Measurements from ENCODE around the gene CFAP53.

Gene CFAP53

GRCh38 chr18:50287441-50288347 lies 21.4 kb upstream of the CFAP53 start, which contains the start of gene CXXC1:
Gene CXXC1, minus strand, starts transcription at chr18:50287692. Its CDS starts 103 bp downstream, at chr18:50287589.
- DNase-seq = peak; percentile 100

GRCh38 chr18:50287028-50287440 lies 20.7 kb upstream of the CFAP53 start:
- no peak for DNase-seq

DNA sequence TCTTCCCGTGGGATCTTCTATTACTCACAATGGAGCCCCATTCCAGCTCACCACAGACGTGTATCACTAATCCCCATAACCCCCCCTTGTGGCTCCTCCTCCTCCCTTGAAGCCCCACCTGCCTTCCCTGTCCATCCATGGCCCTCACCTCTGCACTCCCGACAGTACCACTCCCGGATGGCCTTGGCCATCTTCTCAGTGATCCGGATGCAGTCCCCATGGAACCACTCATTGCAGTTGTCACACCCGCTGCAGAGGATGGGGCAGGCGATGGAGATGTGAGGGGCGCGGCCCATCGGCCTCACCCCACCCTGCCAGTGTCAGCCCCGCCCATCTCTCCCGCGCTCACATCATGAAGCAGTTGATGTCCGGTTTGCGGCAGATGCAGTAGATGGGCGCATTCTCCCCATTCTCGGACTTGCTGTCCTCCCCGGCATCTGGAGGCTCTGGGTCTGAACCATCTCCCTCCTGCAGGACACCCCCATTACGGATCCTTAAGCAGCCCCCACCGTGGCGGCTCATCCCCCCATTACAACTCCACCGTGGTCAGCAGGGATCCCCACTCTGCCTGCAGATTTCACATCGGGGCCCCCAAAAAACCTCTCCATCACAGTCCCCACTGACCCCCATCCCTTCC lies 20.2 kb upstream of the CFAP53 start:
- DNase-seq = peak; percentile 22

- DNase-seq = no peak
These were observed 19.5 kb upstream of the CFAP53 start for GRCh38 chr18:50285631-50286321.

DNA sequence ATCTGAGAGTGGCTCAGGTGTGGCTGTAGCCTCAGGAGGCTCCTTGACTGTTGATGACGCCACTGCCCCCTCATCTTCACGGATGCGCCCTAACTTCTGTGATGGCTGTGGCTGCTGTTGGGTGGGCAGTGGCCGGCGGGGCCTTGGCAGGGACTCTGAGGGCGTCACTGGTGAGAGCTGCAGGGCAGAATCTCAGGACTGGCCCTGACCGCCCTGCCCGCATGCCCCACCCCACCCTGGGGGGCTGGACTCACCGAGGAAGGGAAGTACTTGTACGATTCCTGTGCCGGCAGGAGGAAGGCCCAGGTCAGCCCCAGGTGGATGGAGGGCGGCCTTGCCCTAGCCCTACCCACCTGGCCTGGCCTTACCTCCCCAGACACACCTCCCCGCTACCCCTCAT lies 18.8 kb upstream of the CFAP53 start:
- no peak for DNase-seq

- no peak for DNase-seq
These were observed 18.1 kb upstream of the CFAP53 start for GRCh38 chr18:50284255-50284885.

GRCh38 chr18:50283469-50284209 lies 17.3 kb upstream of the CFAP53 start:
- no peak for DNase-seq

GRCh38 chr18:50282521-50283335 lies 16.4 kb upstream of the CFAP53 start:
- DNase-seq = no peak

GRCh38 chr18:50281972-50282520 lies 15.8 kb upstream of the CFAP53 start:
- DNase-seq = no peak

DNA sequence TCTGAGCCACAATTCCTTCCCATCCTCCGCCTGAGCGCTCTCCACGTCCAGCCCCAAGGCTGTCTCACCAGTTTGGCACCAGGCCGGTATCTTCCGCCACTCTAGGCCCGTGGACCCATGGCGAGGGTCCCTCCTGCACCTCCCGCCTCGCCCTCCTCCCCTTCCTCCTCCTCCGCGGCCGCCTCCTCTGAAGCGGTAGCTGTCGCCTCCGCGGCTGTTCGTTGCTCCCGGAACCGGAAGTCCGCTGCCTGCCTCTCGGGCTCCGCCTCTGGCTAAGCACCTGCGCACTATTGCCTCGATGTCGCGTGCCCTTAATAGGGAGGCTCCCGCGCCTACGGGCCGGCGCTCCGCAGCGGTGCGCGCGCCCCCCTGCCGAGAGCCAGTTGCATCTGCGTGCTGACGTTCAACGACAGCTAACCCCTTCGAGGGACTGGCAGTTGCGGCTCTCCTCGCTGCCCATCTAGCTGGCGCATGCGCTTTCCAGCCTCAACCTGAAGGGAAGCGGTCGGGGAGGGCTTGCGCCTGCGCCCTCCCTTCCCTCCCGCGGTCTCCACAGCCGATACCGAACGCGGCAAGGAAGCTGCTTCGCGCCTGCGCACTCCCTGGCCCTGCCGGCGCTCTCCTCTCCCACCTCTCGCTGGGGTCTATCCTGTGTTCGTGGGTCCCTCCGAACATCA lies 15.1 kb upstream of the CFAP53 start, which contains the start of gene MBD1:
TSS of gene MBD1 (minus strand) at position 229 of the 677 bp plus-strand sequence. CDS start 1,531 bp downstream, outside the sequence.
- DNase-seq = peak; percentile 98

- DNase-seq = no peak
These were observed 14.5 kb upstream of the CFAP53 start for GRCh38 chr18:50280707-50281294.

GRCh38 chr18:50279752-50280151 lies 13.5 kb upstream of the CFAP53 start:
- no peak for DNase-seq

DNA sequence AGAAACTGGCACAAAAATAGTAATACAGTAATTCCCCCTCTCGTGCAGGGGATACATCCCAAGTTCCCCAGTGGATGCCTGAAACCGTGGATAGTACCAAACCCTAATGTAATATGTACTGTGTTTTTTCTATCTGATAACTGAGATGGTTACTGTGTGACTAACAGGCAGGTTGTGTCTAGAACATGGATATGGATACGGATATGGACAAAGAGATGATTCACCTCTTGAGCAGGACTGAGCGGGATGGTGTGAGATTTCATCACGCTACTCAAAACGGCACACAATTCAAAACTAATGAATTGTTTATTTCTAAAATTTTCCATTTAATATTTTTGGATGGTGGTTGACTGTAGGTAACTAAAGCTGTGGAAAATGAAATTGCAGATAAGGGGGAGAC lies 11.6 kb upstream of the CFAP53 start:
- no peak for DNase-seq

GRCh38 chr18:50276452-50276851 lies 10.2 kb upstream of the CFAP53 start:
- DNase-seq = no peak

DNA sequence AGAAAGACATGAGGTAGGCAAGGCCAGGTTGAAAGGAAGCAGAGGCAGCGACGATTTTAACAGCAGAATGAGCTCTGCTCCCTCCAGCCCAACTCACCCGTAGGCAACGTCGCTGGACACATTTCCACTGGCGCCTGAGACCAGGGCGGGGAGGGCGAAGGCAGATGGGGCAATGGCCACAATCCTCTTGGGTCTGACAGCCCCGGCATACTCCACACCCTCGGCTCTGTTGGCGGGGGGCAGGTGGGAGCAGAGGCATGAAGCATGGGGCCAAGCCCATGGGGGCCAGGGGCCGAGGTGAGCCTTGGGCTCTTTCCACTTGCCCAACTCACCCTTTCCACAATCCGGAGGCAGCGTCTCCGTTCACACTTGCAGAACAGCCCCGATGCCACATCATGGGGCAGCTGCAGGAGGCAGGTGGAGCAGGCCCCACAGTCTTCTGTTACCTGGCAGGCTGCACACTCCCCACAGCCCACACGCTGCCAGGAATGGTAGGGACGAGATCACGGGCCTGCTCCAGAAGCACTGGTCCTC lies 9.3 kb upstream of the CFAP53 start:
- DNase-seq = no peak

- no peak for DNase-seq
These were observed 8.6 kb upstream of the CFAP53 start for GRCh38 chr18:50274941-50275340.

DNA sequence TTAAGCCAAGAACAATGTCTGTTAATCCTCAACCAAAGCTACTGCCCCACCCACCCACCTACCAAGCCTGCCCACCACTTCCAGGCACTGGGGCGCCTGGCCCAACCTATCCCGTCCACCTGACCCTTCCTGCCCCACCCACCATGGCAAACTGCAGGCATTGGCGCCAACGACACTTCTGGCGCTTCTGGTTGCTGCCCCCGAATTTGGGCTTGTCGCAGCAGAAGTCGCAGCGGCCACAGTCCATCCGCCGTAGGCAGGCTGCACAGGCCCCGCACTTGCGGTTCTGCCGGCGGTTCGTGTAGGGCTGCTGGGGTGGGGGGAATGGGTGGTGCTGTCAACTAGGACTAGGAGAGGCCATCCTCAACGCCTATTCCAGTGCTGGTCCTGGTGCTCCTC lies 7.7 kb upstream of the CFAP53 start:
- DNase-seq = no peak

DNA sequence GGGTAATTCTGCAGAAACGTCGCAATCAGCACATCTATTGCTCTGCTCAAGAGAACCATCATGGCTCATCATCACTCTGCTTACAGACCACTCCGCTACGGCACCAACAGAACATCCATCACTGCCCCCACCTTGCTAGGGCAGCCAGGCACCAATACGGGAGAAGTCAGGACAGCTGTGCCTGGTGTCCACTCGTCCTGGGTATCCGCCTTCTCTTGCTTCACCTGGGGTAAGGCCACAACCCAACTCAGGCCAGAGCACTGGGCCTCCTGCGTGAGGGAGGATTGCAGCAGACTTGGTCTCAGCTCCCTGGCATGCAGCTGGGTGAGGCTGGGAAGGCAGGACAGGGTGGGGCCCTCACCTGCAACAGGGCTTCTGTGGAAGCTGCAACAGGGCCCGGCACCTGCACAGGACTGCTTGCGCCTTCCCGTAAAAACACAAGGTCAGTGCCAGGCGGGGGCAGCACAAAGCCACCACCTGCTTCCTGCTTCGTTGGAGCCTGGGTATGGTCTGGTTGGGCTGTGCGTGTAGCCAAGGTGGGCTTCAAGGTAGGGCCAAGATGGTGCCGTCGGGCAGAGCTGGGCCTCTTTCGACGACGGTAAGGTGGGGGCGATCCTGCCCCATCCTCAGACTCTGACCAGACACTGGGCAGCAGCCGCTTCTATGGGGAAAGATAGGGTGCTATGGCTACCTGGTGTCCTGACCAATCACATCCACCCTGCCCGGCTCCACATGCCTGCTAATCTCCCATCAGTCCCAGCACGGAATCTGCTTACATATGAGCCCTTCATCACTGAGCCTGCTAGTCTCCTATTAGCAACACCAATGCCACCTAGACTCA lies 7.1 kb upstream of the CFAP53 start:
- no peak for DNase-seq

GRCh38 chr18:50272568-50272967 lies 6.3 kb upstream of the CFAP53 start:
- DNase-seq = no peak

Data from CD4-positive, alpha-beta T cell treated with Interleukin-4 for 4 hours (primary cell).